B cell (primary cell): ENCODE data around the gene ENO4. TPM values are rescaled to one million over a fixed set of nuclear protein-coding genes. Genes with fewer than 3 reads are reported as not detected.

Source experiments
- ATAC-seq: fragments of 200-7000 bp; cut with Tn5 transposase; one replicate; pipeline ENCODE4 v1.10.0; 2021; ENCODE audit warnings: low read depth, mild to moderate bottlenecking, moderate number of reproducible peaks, moderate library complexity
- CTCF ChIA-PET: fragments of 350-600 bp; sonication (Branson Sonifier 250); formaldehyde crosslinking; loops from one replicate; lab custom pipeline; 2021; ENCODE audit warnings: antibody characterized with exemption, inconsistent platforms; lab: Charles Lee
- POLR2A ChIA-PET: fragments of 350-600 bp; sonication (Branson Sonifier 250); formaldehyde crosslinking; loops from one replicate; lab custom pipeline; 2021; ENCODE audit warnings: antibody characterized with exemption; lab: Charles Lee
- DNase-seq: peaks from one replicate; pipeline ENCODE4 v3.0.0; 2013
- H2AFZ ChIP-seq: 2 replicates; pipeline ENCODE4 v1.6.1; 2012; ENCODE audit warnings: mild to moderate bottlenecking, low read depth, low read length; ENCODE audit not compliant: insufficient read depth, poor library complexity, severe bottlenecking
- H3K27ac ChIP-seq, 2 donors: 1 replicate in 1 of 2; 2 replicates in 1 of 2; pipeline ENCODE4 v1.5.1; 2012 to 2013; ENCODE audit warnings: low read length in 2 of 2, mild to moderate bottlenecking in 2 of 2, moderate library complexity in 1 of 2
- H3K27me3 ChIP-seq, 4 experiments: fragments of 200-600 bp in 1 of 4; sonication (generic) in 1 of 4; replicated peaks in 1 of 4; 1 replicate in 2 of 4; 2 replicates in 2 of 4; pipeline versions ENCODE4 v1.6.1 to v1.7.0; 2013 to 2016; ENCODE audit warnings: low read length in 3 of 4, mild to moderate bottlenecking in 2 of 4, mixed read lengths in 1 of 4, moderate library complexity in 1 of 4; ENCODE audit not compliant: insufficient read depth in 4 of 4, control insufficient read depth in 3 of 4; ENCODE audit errors: control extremely low read depth in 1 of 4
- H3K36me3 ChIP-seq, 2 experiments: replicated peaks in 1 of 2; 1 replicate in 1 of 2; 2 replicates in 1 of 2; pipeline versions ENCODE4 v1.6.1 to v1.7.1; 2013; ENCODE audit warnings: low read length in 1 of 2; ENCODE audit not compliant: insufficient read depth in 2 of 2, control insufficient read depth in 1 of 2; ENCODE audit errors: control extremely low read depth in 1 of 2, extremely low read depth in 1 of 2
- H3K4me1 ChIP-seq, 2 donors: fragments of 200-600 bp in 1 of 2; sonication (generic) in 1 of 2; 1 replicate in 1 of 2; 2 replicates in 1 of 2; pipeline versions ENCODE4 v1.5.1 to v1.6.1; 2013 to 2017; ENCODE audit warnings: low read length in 2 of 2; ENCODE audit not compliant: control insufficient read depth in 2 of 2, insufficient read depth in 2 of 2
- H3K4me2 ChIP-seq: replicated peaks from 2 replicates; pipeline ENCODE3; 2012; ENCODE audit warnings: mild to moderate bottlenecking, low read depth, low read length; ENCODE audit not compliant: poor library complexity, severe bottlenecking
- H3K4me3 ChIP-seq, 5 experiments: fragments of 200-600 bp in 1 of 5; sonication (generic) in 1 of 5; 1 replicate in 3 of 5; 2 replicates in 2 of 5; pipeline versions ENCODE4 v1.5.1 to v1.7.0; 2011 to 2016; ENCODE audit warnings: low read length in 4 of 5, mild to moderate bottlenecking in 4 of 5, low read depth in 2 of 5, control low read depth in 1 of 5, moderate library complexity in 1 of 5; ENCODE audit not compliant: insufficient read depth in 1 of 5; ENCODE audit errors: control extremely low read depth in 1 of 5, extremely low read depth in 1 of 5
- H3K79me2 ChIP-seq: fragments of 200-600 bp; sonication (generic); one replicate; pipeline ENCODE4 v1.6.0; 2016; ENCODE audit warnings: low read length; ENCODE audit not compliant: control insufficient read depth, insufficient read depth
- H3K9ac ChIP-seq: fragments of 200-600 bp; sonication (generic); 2 replicates; pipeline ENCODE4 v1.6.1; 2017; ENCODE audit warnings: mild to moderate bottlenecking, low read length, moderate library complexity
- H3K9me3 ChIP-seq, 3 donors: one replicate each; pipeline versions ENCODE4 v1.6.1 to v1.7.1; 2013; ENCODE audit warnings: low read length in 2 of 3; ENCODE audit not compliant: control insufficient read depth in 2 of 3, insufficient read depth in 1 of 3; ENCODE audit errors: control extremely low read depth in 1 of 3
- H4K20me1 ChIP-seq: 2 replicates; pipeline ENCODE4 v1.6.0; 2012; ENCODE audit warnings: mild to moderate bottlenecking, low read length; ENCODE audit not compliant: insufficient read depth, control insufficient read depth, poor library complexity, severe bottlenecking
- H3K27ac Mint-ChIP-seq: one replicate; pipeline ENCODE4 v1.8.0; 2021; ENCODE audit warnings: mixed read lengths
- H3K27me3 Mint-ChIP-seq: one replicate; pipeline ENCODE4 v1.8.0; 2021; ENCODE audit warnings: mixed read lengths
- H3K4me1 Mint-ChIP-seq: one replicate; pipeline ENCODE4 v1.8.0; 2021; ENCODE audit warnings: mixed read lengths
- H3K4me3 Mint-ChIP-seq: one replicate; pipeline ENCODE4 v1.8.0; 2021; ENCODE audit warnings: mixed read lengths
- H3K9me3 Mint-ChIP-seq: one replicate; pipeline ENCODE4 v1.8.0; 2022; ENCODE audit warnings: mixed read lengths; ENCODE audit not compliant: insufficient read depth
- EZH2 ChIP-seq: IDR thresholded peaks from 2 replicates; pipeline ENCODE4 v1.6.1; 2012; ENCODE audit warnings: borderline replicate concordance, low read depth, mild to moderate bottlenecking, moderate library complexity, low read length; ENCODE audit not compliant: insufficient read depth, poor library complexity, severe bottlenecking
- WGBS: methylation state at CpG from one replicate; pipeline ENCODE4 v1.1.5; 2013; ENCODE audit warnings: missing lambda C conversion rate; ENCODE audit not compliant: insufficient coverage; 5-methylcytosine and 5-hydroxymethylcytosine counted together
- intact Hi-C: fragments of 100-400 bp; cut with micrococcal nuclease; formaldehyde crosslinking; loops from one replicate; pipeline ENCODE4 v1.10.0; 2022
- polyA plus RNA-seq: library from polyadenylated mRNA; depleted of rRNA; stranded (reverse); fragments of >200 nt; gene quantifications from 2 replicates; pipeline ENCODE4 v1.2.3, GENCODE V29; 2012
- total RNA-seq, 2 donors: library from RNA; stranded (reverse); fragments of 120-200 nt in 1 of 2; gene quantifications; 1 replicate in 1 of 2; 2 replicates in 1 of 2; pipeline versions ENCODE4 v1.2.3 to v1.2.4, GENCODE V29; 2013 to 2022
- TF ChIP-seq, protein P1 (sequence below): fragments of 200-600 bp; IDR thresholded peaks from one replicate; pipeline ENCODE4 v1.8.0; 2022; ENCODE audit warnings: antibody characterized with exemption, mild to moderate bottlenecking

The ENO4 gene
- total and polyA plus RNA-seq, 2 donors (not counting 1 experiment from before 2014, with no cell fraction given): 0.07 to 0.37 TPM

DNA sequence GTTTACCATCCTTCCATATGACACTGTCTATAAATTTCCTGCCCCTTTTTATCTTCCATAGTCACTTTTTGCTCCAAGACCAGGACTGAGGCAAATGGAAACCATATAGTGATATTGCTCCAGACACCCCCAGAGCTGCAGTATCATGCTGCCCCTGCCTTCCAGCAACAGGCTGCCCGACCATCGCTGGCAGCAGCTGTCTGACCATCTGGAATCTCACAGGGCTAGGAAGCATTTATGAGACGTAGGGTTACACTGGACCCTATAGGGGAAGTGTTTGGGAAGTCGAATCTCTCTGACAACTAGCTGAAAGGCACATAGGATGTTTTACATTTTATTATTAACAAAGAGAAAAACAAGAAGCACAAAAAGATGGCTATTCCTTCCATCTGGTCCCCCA, 19.4 kb downstream of the ENO4 start:
- H4K20me1 ChIP-seq: no peaks in the 10 kb centered on the region
- H3K27me3 ChIP-seq: no peaks in the 10 kb centered on the region
- H3K4me2 ChIP-seq: no peak overlapping the region
- no peaks in the 10 kb centered on the region for H3K36me3 ChIP-seq
- H3K27ac ChIP-seq: no peak overlapping the region
- H3K4me3 ChIP-seq: no peak overlapping the region
- H3K9ac ChIP-seq: no peak overlapping the region
- Mint-ChIP-seq H3K9me3 (peaks cover 4% of the 10 kb centered on the region), H3K27ac (no peak overlapping the region), H3K27me3 (peaks cover 4% of the 10 kb centered on the region), H3K4me1 (no peaks in the 10 kb centered on the region), H3K4me3 (no peak overlapping the region)
- TF ChIP-seq, protein P1, sequence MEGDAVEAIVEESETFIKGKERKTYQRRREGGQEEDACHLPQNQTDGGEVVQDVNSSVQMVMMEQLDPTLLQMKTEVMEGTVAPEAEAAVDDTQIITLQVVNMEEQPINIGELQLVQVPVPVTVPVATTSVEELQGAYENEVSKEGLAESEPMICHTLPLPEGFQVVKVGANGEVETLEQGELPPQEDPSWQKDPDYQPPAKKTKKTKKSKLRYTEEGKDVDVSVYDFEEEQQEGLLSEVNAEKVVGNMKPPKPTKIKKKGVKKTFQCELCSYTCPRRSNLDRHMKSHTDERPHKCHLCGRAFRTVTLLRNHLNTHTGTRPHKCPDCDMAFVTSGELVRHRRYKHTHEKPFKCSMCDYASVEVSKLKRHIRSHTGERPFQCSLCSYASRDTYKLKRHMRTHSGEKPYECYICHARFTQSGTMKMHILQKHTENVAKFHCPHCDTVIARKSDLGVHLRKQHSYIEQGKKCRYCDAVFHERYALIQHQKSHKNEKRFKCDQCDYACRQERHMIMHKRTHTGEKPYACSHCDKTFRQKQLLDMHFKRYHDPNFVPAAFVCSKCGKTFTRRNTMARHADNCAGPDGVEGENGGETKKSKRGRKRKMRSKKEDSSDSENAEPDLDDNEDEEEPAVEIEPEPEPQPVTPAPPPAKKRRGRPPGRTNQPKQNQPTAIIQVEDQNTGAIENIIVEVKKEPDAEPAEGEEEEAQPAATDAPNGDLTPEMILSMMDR: no peak
- no peak for TF ChIP-seq EZH2
- CTCF ChIA-PET: no interaction called here
- DNase-seq: no peak
- no peaks in the 10 kb centered on the region for H3K9me3 ChIP-seq
- POLR2A ChIA-PET: no interaction called here
- intact Hi-C loops: no loop called here
- ATAC-seq: no peak
- no peaks in the 10 kb centered on the region for H3K79me2 ChIP-seq
- H3K4me1 ChIP-seq: no peaks in the 10 kb centered on the region
- no peak overlapping the region for H2AFZ ChIP-seq
- WGBS: 80% methylated on average over 2 of the region's 4 CpGs

DNA sequence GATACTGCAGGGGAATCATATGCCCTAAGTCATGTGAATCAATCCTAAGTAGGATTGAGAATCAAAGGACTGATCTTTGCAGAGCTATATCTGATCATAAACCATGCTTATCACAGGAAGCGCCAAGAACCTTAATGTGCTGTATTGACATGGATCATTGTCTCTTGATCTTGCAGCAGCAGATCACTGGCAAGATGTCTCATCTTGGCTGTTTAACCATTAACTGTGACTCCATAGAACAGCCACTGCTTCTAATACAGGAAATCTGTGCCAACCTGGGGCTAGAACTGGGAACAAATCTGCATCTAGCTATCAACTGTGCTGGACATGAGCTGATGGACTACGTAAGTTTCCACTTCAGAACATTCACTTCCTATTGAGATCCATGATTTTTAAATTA, 21.6 kb downstream of the ENO4 start:
- no peaks in the 10 kb centered on the region for H3K27me3 ChIP-seq
- no peak overlapping the region for H3K4me3 ChIP-seq
- no peak for TF ChIP-seq EZH2
- TF ChIP-seq, protein P1: no peak
- DNase-seq (no peak), ATAC-seq (no peak)
- no peaks in the 10 kb centered on the region for H3K36me3 ChIP-seq
- H2AFZ ChIP-seq: no peak overlapping the region
- H3K9me3 Mint-ChIP-seq: peaks cover 4% of the 10 kb centered on the region
- POLR2A ChIA-PET: no interaction called here
- no peak overlapping the region for H3K27ac Mint-ChIP-seq
- CTCF ChIA-PET: no interaction called here
- 100% methylated on average over 1 of the region's 2 CpGs for WGBS
- intact Hi-C loops: no loop called here
- no peak overlapping the region for H3K4me3 Mint-ChIP-seq
- no peaks in the 10 kb centered on the region for H3K79me2 ChIP-seq
- H3K27me3 Mint-ChIP-seq: peaks cover 4% of the 10 kb centered on the region
- H3K4me1 Mint-ChIP-seq: no peaks in the 10 kb centered on the region
- no peaks in the 10 kb centered on the region for H3K9me3 ChIP-seq
- H3K4me1 ChIP-seq: no peaks in the 10 kb centered on the region
- no peak overlapping the region for H3K27ac ChIP-seq
- no peak overlapping the region for H3K9ac ChIP-seq
- H3K4me2 ChIP-seq: no peak overlapping the region
- no peaks in the 10 kb centered on the region for H4K20me1 ChIP-seq
